Hindlimb muscle (tissue), 1 donor: ENCODE results near the gene SMG6. TPM values are rescaled to one million over a fixed set of nuclear protein-coding genes. Genes with fewer than 3 reads are reported as not detected.
A peak's percentile ranks its signal among the peaks of the same experiment; 100 is the strongest.

Source experiments
- DNase-seq: peaks from one replicate; pipeline ENCODE4 v3.0.0-alpha.2; 2013
- polyA plus RNA-seq: library from polyadenylated mRNA; unstranded; fragments of 120-200 nt; gene quantifications from one replicate; pipeline ENCODE4 v1.2.1, GENCODE V29; 2013; ENCODE audit not compliant: insufficient read length

SMG6 gene
- polyA plus RNA-seq, 1 donor: 21.0 TPM

- no peak for DNase-seq
These were observed 259.8 kb downstream of the SMG6 start for GRCh38 chr17:2043785-2044184.

GRCh38 chr17:2042933-2043332, 260.7 kb downstream of the SMG6 start:
- no peak for DNase-seq

- no peak for DNase-seq
These were observed 261.2 kb downstream of the SMG6 start for GRCh38 chr17:2042390-2042847.

- peak; percentile 95 for DNase-seq
These were observed 261.8 kb downstream of the SMG6 start, which contains the start of gene OVCA2 for GRCh38 chr17:2041561-2042389. TSS of gene OVCA2 (plus strand) at chr17:2042022. CDS start at chr17:2042048, 26 bp downstream.

GRCh38 chr17:2040942-2041560, 262.5 kb downstream of the SMG6 start:
- DNase-seq: no peak

- no peak for DNase-seq
These were observed 263.3 kb downstream of the SMG6 start for GRCh38 chr17:2040219-2040827.

GRCh38 chr17:2037155-2037554, 266.4 kb downstream of the SMG6 start:
- DNase-seq: no peak

- DNase-seq: no peak
These were observed 267.8 kb downstream of the SMG6 start for GRCh38 chr17:2035541-2036488.

GRCh38 chr17:2034806-2035540, 268.6 kb downstream of the SMG6 start:
- DNase-seq: no peak

- no peak for DNase-seq
These were observed 269.4 kb downstream of the SMG6 start for GRCh38 chr17:2034157-2034556.

- no peak for DNase-seq
These were observed 270.4 kb downstream of the SMG6 start for GRCh38 chr17:2033153-2033552.

- no peak for DNase-seq
These were observed 272.8 kb downstream of the SMG6 start for GRCh38 chr17:2030779-2031163.

- DNase-seq: peak; percentile 88
These were observed 273.4 kb downstream of the SMG6 start, which contains the start of gene DPH1 for GRCh38 chr17:2029911-2030778. TSS of gene DPH1 (plus strand) at chr17:2030153. CDS start at chr17:2030170, 17 bp downstream.

- DNase-seq: no peak
These were observed 274.8 kb downstream of the SMG6 start for GRCh38 chr17:2028737-2029136.

- no peak for DNase-seq
These were observed 275.4 kb downstream of the SMG6 start for GRCh38 chr17:2028234-2028614.

- no peak for DNase-seq
These were observed 275.9 kb downstream of the SMG6 start for GRCh38 chr17:2027528-2028233.

- DNase-seq: no peak
These were observed 277.8 kb downstream of the SMG6 start for GRCh38 chr17:2025622-2026309.

- DNase-seq: no peak
These were observed 278.4 kb downstream of the SMG6 start, which contains the start of gene RTN4RL1 for GRCh38 chr17:2025220-2025621. TSS of gene RTN4RL1 (minus strand) at chr17:2025334. CDS start at chr17:2024865, 469 bp downstream.
